Activated T-cell treated with anti-CD3 and anti-CD28 coated beads, Interleukin-2, amount 50 U/mL, for 4 hours (primary cell): ENCODE results near the gene ZNF678. TPM values are rescaled to one million over a fixed set of nuclear protein-coding genes. Genes with fewer than 3 reads are reported as not detected.
"Not testable (repeated sequence)": the region's sequence is repeated elsewhere in the genome, so short reads cannot be mapped to it uniquely, and the experiment has no call there.

Experiments used
- ATAC-seq, 2 donors: fragments of 200-7000 bp; cut with Tn5 transposase; one replicate each; pipeline ENCODE4 v1.10.0; 2021
- DNase-seq: peaks from one replicate; pipeline ENCODE4 v3.0.0-alpha.2; 2020
- H3K27me3 Mint-ChIP-seq: one replicate; pipeline ENCODE4 v1.8.0; 2021; ENCODE audit warnings: low read depth, mixed read lengths
- H3K36me3 Mint-ChIP-seq: one replicate; pipeline ENCODE4 v1.8.0; 2022; ENCODE audit warnings: mixed read lengths; ENCODE audit not compliant: insufficient read depth
- H3K4me1 Mint-ChIP-seq: one replicate; pipeline ENCODE4 v1.8.0; 2021; ENCODE audit warnings: low read depth, mixed read lengths
- H3K4me3 Mint-ChIP-seq: one replicate; pipeline ENCODE4 v1.8.0; 2021; ENCODE audit warnings: mild to moderate bottlenecking, moderate library complexity, mixed read lengths
- H3K9me3 Mint-ChIP-seq: one replicate; pipeline ENCODE4 v1.8.0; 2021; ENCODE audit warnings: mixed read lengths
- total RNA-seq, 3 donors: library from RNA; stranded (reverse); gene quantifications; one replicate each; pipeline ENCODE4 v1.2.1, GENCODE V29; 2021

Gene ZNF678
- total RNA-seq, 3 donors from 2014 or later = 8.0 to 9.6 (median 9.1) TPM

DNA sequence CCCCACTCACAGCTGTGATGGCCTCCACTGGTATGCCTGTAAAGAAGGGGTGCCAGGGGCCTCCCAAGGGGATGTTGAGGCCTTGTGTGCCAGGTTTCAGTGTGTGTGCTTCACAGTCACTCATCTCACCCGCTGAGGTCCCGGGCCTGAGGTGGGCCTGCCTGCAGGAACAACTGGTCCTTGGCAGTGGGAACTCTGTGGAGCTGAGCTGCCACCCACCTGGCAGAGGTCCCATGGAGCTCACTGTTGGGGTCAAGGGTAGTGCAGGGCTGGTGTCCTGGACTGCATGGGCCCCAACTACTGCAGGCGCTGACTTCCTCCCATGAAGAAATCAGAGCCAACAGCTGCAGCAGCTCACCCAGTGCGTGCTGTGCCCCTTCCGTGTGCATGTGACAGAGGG, 17.3 kb upstream of the ZNF678 start:
- ATAC-seq (no peak), DNase-seq (no peak)
- Mint-ChIP-seq H3K4me1 (peaks cover 5% of the 10 kb centered on the region), H3K36me3 (no peaks in the 10 kb centered on the region), H3K27me3 (peaks cover 7% of the 10 kb centered on the region), H3K4me3 (no peak overlapping the region), H3K9me3 (peaks cover 4% of the 10 kb centered on the region)

DNA sequence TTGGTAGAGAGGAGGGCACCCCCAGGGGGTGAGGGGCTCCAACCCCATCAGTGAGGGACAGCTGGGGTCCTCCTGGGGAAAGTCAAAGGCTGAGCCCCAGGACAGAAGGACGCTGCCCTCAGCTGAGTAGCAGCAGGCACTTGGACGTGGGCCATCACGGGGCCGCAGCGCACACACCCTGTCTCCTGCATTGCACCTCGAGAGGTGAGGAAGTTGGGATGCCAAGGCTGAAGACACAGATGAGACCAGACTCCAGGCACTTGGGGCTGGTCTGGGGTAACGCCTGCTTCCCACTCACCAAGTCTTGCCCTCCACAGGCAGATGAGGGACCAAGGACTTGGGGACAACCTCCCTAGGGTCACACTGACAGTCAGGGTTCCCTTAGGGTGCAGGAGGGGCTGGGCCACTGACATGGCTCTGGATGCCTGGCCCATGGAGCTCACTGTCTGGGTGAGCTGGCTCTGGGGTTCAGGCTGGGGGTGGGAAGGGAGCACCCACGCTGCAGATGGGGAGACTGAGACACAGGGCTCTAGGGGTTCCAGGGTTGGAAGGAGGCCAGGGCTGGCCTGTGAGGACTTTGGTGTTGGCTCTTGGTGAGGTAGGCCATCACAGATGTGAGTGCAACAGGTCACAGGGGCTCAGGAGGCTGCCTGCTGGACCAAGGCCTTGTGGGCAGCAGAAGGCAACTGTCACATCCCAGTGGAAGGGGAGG, 16.6 kb upstream of the ZNF678 start:
- ATAC-seq (no peak), DNase-seq (no peak)
- Mint-ChIP-seq H3K36me3 (peaks cover under 1% of the 10 kb centered on the region), H3K4me1 (peaks cover 5% of the 10 kb centered on the region), H3K4me3 (no peak overlapping the region), H3K9me3 (peaks cover 11% of the 10 kb centered on the region), H3K27me3 (peaks cover 7% of the 10 kb centered on the region)

- Mint-ChIP-seq H3K4me1 (peaks cover 5% of the 10 kb centered on the region), H3K36me3 (peaks cover 4% of the 10 kb centered on the region), H3K27me3 (peaks cover 9% of the 10 kb centered on the region), H3K9me3 (peaks cover 17% of the 10 kb centered on the region), H3K4me3 (no peak overlapping the region)
- no peak for DNase-seq
- no peak for ATAC-seq
Observed at GRCh38 chr1:227547310-227548118, 15.8 kb upstream of the ZNF678 start.

- Mint-ChIP-seq H3K9me3 (peaks cover 21% of the 10 kb centered on the region), H3K27me3 (peaks cover 11% of the 10 kb centered on the region), H3K4me3 (no peak overlapping the region), H3K36me3 (peaks cover 6% of the 10 kb centered on the region), H3K4me1 (peaks cover 2% of the 10 kb centered on the region)
- ATAC-seq = no peak
- DNase-seq = no peak
Observed at GRCh38 chr1:227548119-227548397, 15.3 kb upstream of the ZNF678 start.

DNA sequence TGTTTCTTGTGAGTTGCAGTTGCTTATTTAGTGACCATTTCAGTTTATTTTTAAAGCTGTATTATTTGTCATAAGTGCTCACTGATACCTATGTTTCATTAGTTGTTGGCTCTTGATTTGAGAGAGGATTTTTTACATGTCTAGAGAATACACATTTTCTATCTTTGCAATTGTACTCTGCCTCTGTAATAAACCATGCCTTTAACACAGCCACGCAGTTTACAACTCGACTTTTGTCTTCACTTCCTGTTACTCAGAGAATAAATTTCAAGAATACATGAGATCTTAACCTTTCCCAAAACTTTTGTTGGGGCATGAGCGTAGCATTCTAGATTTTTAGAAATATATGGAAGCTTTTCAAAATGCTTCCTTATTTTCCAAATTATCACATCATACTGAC, 14.9 kb upstream of the ZNF678 start:
- ATAC-seq (no peak), DNase-seq (no peak)
- peaks cover 6% of the 10 kb centered on the region for H3K36me3 Mint-ChIP-seq
- peaks cover 11% of the 10 kb centered on the region for H3K27me3 Mint-ChIP-seq
- no peak overlapping the region for H3K4me3 Mint-ChIP-seq
- H3K4me1 Mint-ChIP-seq = no peaks in the 10 kb centered on the region
- peaks cover 21% of the 10 kb centered on the region for H3K9me3 Mint-ChIP-seq

- DNase-seq = no peak
- Mint-ChIP-seq H3K4me1 (no peaks in the 10 kb centered on the region), H3K9me3 (peaks cover 21% of the 10 kb centered on the region), H3K36me3 (peaks cover 6% of the 10 kb centered on the region), H3K4me3 (no peak overlapping the region), H3K27me3 (peaks cover 13% of the 10 kb centered on the region)
- no peak for ATAC-seq
Observed at GRCh38 chr1:227549892-227550291, 13.5 kb upstream of the ZNF678 start.

DNA sequence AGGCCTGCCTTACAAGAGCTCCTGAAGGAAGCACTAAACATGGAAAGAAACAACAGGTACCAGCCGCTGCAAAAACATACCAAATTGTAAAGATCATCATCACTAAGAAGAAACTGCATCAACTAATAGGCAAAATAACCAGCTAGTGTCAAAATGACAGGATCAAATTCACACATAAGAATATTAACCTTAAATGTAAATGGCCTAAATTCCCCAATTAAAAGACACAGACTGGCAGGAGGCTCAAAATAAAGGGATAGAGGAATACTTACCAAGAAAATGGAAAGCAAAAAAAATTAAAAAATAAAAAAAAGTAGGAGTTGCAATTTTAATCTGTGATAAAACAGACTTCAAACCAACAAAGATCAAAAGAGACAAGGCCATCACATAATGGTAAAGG, 11.5 kb upstream of the ZNF678 start:
- peaks cover 21% of the 10 kb centered on the region for H3K9me3 Mint-ChIP-seq
- peaks cover 13% of the 10 kb centered on the region for H3K27me3 Mint-ChIP-seq
- H3K4me1 Mint-ChIP-seq, ATAC-seq, H3K4me3 Mint-ChIP-seq, DNase-seq, H3K36me3 Mint-ChIP-seq: not testable (repeated sequence)

GRCh38 chr1:227556288-227556687, 7.1 kb upstream of the ZNF678 start:
- ATAC-seq (no peak), DNase-seq (no peak)
- peaks cover 32% of the 10 kb centered on the region for H3K27me3 Mint-ChIP-seq
- peaks cover 6% of the 10 kb centered on the region for H3K36me3 Mint-ChIP-seq
- H3K4me3 Mint-ChIP-seq = no peak overlapping the region
- H3K4me1 Mint-ChIP-seq = peaks cover 5% of the 10 kb centered on the region
- H3K9me3 Mint-ChIP-seq = peaks cover 15% of the 10 kb centered on the region

- Mint-ChIP-seq H3K4me1 (peaks cover 7% of the 10 kb centered on the region), H3K27me3 (peaks cover 36% of the 10 kb centered on the region)
- ATAC-seq = no peak
Observed at GRCh38 chr1:227557962-227558725, 5.2 kb upstream of the ZNF678 start.

DNA sequence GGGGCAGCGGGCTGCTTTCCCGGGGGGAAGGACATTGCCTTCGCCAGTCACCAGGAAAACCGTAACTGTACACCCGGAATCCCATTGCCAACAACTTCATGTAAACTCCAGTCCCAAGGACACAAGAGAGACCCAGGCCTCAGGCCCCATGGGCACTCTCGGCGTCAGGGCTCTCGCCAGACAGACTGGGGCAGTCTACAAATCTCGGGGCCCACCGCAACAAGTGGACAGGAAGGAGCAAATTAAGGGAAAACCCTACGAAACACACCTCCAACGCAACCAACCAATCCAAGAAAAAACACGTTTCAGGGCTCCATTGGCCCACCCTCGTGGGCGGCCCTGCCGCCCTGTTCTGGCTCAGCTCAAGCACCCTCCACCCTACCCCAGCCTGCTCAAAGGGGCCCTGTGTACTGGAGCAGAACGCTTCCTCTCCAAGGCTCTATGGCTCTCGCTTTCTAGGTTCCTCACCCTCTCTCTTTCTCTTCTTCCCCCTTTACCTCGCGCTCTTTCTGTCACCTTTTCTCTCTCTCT, 4.6 kb upstream of the ZNF678 start:
- no peak for DNase-seq
- ATAC-seq = no peak
- H3K4me3 Mint-ChIP-seq = no peak overlapping the region
- no peaks in the 10 kb centered on the region for H3K36me3 Mint-ChIP-seq
- peaks cover 36% of the 10 kb centered on the region for H3K27me3 Mint-ChIP-seq
- H3K4me1 Mint-ChIP-seq = peaks cover 10% of the 10 kb centered on the region
- H3K9me3 Mint-ChIP-seq = no peaks in the 10 kb centered on the region

More at GRCh38 chr1:227557962-227558725, 5.2 kb upstream of the ZNF678 start:
- no peak for DNase-seq
- no peaks in the 10 kb centered on the region for H3K36me3 Mint-ChIP-seq
- no peak overlapping the region for H3K4me3 Mint-ChIP-seq
- H3K9me3 Mint-ChIP-seq = no peaks in the 10 kb centered on the region

GRCh38 chr1:227559499-227559898, 3.9 kb upstream of the ZNF678 start:
- no peak overlapping the region for H3K4me3 Mint-ChIP-seq
- no peak for DNase-seq
- no peak for ATAC-seq
- peaks cover 17% of the 10 kb centered on the region for H3K4me1 Mint-ChIP-seq
- peaks cover 34% of the 10 kb centered on the region for H3K27me3 Mint-ChIP-seq
- no peaks in the 10 kb centered on the region for H3K9me3 Mint-ChIP-seq
- no peaks in the 10 kb centered on the region for H3K36me3 Mint-ChIP-seq

DNA sequence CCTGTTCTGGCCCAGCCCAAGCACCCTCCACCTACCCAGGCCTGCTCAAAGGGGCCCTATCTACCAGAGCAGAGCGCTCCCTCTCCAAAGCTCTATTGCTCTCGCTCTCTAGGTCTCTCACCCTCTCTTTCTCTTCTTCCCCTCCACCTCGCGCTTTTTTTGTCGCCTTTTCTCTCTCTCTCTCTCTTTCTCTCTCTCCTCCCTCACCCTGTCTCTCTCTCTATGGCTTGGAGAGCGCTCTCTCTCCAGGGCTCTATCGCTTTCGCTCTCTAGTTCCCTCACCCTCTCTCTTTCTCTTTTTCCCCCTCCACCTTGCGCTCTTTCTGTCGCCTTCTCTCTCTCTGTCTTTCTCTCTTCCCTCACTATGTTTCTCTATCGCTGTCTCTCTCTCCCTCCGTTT, 3.4 kb upstream of the ZNF678 start:
- H3K36me3 Mint-ChIP-seq = no peaks in the 10 kb centered on the region

GRCh38 chr1:227560393-227561173, 2.8 kb upstream of the ZNF678 start:
- DNase-seq = no peak
- H3K27me3 Mint-ChIP-seq = peaks cover 34% of the 10 kb centered on the region
- H3K9me3 Mint-ChIP-seq = no peaks in the 10 kb centered on the region
- no peaks in the 10 kb centered on the region for H3K36me3 Mint-ChIP-seq
- ATAC-seq = no peak
- H3K4me1 Mint-ChIP-seq = peaks cover 19% of the 10 kb centered on the region
- H3K4me3 Mint-ChIP-seq = no peak overlapping the region

More for the DNA sequence above, 3.4 kb upstream of the ZNF678 start:
- ATAC-seq (no peak), DNase-seq (no peak)
- no peaks in the 10 kb centered on the region for H3K9me3 Mint-ChIP-seq
- H3K4me3 Mint-ChIP-seq = no peak overlapping the region
- peaks cover 34% of the 10 kb centered on the region for H3K27me3 Mint-ChIP-seq
- H3K4me1 Mint-ChIP-seq = peaks cover 19% of the 10 kb centered on the region
